Activated CD8-positive, alpha-beta memory T cell treated with anti-CD3 and anti-CD28 coated beads, Interleukin-2, amount 50 U/mL, for 1 hour (primary cell): ENCODE measurements around the gene ZCCHC2.

ENCODE experiments used
- DNase-seq: peaks from one replicate; pipeline ENCODE4 v3.0.0-alpha.2; 2020; ENCODE audit errors: extremely low read depth

Gene ZCCHC2

DNA sequence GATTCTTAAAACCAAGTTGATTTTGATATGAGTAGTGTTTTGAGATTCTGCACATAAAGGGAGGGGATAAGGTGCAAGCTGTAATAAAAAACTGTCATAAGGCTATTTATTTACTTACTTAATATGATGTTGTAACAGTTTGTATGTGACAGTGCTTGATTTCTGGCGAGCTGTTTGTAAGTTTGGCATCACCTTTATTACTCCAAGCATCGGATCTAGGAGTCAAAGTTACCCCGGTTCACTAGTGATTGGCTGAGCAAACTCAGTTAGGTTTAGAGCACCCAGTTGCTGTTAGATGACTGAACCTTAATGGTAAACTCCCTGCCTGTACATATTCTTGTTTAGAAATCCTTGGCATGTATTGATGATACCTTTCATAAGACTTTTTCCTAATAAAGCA, 16.1 kb downstream of the ZCCHC2 start:
- DNase-seq: no peak

DNA sequence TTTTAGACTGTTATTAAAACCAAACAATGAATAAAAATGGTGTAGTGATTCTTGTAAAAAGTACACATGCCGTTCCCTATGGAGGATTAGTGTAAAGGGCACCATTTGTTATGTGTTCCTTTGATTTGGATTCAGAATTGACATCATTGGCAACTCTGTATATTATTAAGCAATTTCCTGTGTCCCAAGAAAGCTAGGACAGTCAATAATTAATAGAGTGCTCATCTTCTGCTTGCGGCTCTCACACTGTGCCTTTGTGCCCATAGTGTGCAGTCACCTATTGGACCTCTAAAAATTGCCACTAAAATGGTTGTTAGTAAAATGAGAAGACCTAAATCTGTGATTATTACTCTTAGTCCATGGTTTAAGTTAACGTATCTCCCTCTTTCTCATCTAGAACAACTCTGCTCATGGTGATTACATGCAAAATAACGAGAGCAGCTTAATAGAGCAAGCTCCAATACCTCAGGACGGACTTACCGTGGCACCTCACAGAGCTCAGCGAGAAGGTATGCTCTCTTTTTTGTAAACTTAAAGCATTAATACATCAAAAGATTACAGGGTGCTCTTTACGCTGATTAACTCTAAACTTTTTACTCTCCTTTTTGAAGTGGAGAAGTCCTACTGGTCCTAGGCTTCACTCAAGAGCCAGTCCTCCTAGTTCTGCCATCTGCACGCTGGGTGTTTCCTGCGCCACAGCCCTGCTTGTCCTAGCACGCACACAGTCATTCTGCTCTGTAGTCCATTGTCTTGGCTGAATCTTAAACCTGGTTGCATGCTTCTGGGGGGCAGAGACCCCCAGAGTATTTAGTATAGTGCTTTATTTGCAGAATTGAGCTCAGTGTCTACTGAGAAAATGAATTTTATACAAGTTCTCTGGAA, 16.7 kb downstream of the ZCCHC2 start:
- DNase-seq: no peak

DNA sequence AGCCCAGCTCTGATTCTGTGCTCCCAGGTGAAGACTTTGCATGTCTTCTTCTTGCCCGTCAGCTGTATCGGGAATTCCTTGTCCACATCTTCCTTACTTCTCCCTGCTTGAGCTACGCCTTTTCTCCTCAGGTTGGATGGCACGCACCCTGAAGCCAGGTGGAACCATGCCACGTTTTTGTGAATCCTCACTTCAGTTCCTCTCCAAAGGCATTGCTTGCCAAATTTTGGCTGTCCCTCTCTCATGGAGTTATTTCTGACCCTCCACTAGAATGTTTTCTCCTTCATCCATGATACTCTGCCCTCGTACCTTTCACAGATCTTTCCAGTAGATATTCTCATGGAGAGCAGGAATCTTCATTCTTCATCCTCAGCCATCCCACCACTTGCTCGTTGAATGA, 20.2 kb downstream of the ZCCHC2 start:
- no peak for DNase-seq

DNA sequence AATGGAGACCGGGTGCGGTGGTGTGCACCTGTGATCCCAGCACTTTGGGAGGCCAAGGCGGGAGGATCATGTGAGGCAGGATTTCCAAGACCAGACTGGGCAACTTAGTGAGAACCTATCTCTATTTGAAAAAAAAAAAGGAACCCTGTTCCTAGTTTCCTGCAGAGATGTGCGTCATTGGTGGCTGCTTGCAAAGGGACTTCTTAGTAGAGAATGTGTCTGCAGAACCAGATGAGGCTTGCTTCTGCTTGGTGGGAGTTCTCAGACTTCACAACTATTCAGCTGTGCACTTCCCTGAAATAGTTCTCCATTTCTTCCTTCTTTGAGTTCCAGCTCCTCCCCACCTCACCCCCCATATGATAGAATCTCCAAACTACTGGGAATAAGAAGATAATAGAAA, 22.3 kb downstream of the ZCCHC2 start:
- no peak for DNase-seq

DNA sequence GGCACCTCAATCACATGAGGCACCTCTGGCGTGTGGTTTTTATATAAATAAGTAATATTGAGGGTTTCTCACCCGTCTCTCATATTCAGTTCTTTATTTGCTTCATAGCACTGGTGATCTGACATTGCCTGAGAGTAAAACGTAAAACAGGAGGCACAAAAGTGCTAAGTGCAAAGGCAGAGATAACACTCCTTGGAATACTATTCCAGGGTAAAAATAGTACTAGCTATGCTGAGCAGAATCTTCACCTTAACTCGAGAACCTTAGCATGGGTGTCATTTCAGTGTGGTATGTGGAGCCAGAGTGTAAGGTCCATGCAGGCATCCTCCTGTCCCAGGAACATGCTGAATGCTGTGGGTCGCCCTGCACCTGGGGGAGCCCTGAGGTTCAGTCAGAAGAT, 26.9 kb downstream of the ZCCHC2 start:
- DNase-seq: no peak

DNA sequence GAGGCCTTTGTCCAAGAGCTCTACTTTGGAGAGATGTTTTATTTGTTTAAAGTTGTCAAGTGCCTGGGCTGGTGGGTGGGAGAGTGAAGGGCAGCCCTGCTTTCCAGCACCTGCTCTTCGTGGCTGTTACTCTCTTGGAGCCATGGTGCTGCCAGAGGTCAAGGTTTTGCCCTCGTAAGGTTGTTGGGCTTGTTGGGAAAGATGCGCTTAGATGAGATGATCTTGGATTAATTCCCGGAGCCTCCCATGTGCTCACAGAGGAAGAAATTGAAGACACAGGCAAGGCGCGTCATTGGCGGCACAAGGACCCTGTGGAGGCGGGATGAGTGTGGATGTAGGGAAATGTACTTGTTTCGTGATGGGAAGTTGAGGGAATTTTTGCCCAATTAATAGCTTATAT, 27.9 kb downstream of the ZCCHC2 start:
- DNase-seq: no peak

DNA sequence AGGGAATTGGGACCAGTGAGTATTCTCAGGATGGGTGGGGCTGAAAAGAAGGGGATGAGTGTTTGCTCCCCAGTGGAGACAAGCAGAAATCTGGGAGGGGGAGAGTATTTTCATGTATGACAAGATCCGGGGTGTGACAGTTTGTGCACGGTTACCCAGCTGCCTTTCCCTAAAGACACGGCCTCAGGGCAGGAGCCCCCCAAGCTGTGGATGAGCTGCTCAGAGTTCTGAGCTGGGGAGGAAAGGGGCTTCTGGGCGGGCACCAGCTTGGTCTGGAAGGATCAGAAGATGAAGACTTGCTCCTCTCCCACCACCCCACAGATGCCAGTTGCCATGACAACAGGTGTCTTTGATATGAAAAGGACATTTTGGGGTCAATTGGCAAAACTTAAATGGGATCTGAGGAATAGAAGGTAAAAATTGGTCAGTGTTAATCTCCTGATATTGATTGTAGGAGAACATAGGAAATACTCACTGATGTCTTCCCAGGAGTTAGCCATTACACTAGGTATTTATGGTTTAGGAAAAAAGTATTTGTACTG, 29.2 kb downstream of the ZCCHC2 start:
- DNase-seq: no peak

DNA sequence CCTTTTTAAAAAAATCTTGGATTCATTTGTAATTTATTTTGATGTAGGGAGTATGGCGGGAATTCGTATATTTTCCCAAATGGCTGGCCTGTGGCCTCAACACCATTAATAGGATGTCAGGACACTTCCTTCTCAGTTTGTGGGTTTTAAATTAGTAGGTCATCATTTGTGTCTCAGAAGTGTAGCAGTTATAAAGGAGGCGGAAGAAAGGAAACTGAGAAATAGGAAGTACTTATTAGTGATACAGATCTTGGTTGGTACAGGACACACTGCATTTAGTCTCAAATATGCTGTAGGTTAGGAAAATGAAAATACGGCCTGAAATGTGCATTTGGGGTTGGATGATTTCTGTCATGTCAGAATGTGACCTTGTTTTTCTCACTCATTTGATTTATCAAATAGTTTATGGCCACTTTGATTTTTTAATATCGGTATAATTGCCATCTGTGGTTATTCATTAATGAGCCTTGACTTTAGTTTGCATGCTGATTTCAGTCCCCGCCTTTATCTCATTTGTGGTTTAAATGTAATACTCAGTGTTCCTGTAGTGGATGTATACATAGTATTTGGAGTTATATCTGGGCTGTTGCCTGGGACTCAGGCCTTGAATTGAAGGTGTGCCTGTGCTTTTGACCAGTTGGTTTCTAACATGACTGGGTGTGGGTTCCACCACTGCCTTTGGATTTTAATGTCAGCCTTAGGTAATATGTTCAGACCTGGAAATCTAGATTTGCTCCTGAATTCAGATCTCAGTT, 31.4 kb downstream of the ZCCHC2 start:
- no peak for DNase-seq

DNA sequence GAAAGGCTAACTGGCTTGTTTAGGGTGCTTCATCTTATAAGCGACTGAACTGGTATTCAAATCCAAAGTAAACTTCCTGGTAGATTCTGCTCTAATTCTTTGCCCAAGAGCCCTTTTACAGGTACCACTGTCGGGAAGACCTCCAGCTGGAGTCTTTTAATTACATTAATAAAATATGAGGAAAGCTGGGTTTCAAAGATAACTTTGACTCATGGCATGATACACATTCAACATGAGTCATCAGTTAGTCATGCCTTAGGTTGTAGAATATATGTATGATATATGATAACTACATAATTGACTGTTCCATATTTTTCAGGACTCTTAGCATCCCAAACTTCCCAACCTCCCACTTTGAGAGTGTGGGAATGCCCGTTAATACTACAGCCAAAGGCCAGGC, 32.3 kb downstream of the ZCCHC2 start:
- no peak for DNase-seq

DNA sequence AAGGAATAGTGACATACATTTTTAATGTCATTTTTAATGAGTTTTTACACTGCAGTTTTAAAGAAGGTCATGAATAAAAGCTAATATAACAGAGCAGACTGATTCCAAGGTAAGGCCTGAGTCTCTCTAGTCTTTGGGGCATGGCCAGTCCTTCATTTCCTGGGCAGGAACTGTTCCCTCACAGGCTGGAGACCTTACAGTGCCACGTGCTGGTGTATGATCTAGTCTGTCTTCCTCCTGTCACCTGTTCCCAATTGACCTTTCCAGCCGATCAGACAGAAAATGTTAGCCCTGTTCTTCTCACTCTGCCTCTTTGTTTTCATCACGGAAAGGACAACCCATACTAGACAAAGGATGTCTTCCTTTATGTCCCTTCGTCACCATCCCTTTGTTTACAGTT, 33.6 kb downstream of the ZCCHC2 start:
- DNase-seq: no peak

DNA sequence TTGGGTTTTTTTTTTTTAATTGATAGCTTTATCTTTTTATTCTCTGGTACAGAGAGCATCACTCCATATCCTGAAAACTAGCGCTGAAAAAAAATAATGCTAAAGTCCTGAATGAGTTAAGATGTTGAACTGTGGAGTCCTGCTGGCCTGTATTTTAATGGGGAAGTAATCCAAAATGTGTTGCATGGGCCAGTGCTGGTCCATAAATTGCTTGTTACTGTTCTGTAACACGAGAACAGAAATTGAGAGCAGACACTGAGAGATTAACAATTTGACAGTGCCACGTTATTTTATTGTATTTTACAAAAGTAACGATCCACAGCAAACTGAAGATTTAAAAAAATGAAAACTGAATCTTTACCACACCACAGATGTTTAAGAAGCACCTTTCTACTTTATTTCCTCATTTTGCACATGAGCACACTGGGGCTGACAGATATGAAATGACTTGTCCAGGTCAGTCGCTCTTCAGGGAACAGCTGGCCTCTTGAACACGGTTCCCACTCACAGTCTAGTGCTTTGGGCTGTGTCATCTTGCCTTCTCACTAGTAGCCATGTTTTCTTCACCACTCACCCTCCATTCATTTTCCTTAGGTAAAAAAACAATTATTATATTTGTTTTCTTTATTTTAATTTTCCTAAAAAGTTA, 35.3 kb downstream of the ZCCHC2 start:
- DNase-seq: no peak

DNA sequence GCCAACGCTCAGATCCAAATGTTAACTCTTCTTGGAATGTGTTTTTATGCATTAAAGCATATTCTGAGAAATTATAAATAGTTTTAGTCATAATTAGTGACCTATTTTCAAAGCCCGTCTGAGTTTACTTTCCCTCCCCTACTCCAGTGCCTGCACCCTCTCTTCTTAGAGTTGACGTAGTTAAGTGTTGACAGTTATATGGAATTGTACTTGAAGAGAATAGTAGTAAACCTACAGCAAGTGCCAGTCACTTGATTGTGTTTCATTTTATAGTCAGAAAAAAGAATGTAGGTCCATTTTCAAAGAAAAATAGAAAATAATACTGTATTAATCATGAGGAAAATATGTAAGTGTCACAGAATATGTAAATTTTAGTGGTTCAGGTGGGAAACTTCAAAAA, 41.2 kb downstream of the ZCCHC2 start:
- DNase-seq: no peak

DNA sequence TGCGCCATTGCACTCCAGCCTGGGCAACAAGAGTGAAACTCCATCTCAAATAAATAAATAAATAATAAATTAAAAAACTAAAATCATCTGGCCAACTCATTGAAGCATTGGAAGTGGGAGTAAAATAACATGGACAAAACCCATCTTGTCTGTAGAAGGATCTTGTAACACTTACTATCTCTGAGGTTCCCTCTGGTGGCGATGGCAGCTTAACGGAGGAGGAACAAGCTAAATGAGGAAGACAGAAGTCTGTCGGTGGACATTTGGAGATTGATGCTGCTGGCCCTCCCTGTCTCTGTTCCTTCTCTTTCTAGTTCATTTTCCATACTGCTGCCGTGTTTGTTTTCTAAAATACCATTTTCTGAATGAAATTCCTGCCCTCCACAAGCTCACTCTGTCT, 43.4 kb downstream of the ZCCHC2 start:
- no peak for DNase-seq

DNA sequence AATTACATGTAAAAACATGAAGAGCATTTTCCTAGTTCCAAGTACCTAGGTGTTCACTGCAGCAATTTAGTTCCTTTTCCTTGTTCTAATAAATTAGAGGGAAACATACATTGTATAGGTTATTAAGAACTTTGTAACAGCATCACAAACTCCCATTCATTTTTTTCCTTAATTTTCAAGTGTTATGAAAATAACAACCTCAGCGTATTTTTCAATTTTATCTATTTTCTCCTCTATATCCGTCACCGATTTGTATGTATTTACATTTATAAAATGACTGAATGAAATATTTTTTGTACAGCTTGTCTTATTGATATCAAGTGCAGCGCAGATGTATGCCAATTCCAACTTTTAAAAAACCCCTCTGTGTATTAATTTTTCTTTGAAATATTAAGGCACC, 44.0 kb downstream of the ZCCHC2 start:
- no peak for DNase-seq

DNA sequence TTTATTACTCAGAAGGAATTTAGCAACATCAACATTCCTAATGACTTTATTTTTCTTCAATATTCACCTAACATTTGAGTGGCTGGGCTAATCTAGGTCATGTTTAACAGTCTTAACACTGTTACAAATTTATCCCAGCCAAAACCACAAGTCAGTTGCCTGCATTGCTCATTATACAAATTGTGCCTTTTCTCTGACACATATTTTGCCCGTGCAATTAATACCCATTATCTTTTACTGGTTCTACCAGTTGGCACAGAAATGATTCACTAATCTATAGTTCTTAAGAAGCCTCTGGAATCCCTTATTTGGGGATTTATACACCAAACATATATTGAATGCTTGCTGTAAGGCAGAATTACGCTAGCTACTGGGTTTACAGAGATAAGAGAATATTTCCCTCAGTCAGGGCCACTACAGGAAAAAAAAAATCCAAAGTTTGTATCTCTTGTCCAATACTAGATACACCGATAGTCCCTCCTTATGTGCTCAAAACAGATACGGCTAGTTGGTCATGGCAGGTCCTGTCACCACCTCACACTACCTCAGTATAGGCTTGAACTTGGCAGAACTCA, 46.3 kb downstream of the ZCCHC2 start:
- no peak for DNase-seq

DNA sequence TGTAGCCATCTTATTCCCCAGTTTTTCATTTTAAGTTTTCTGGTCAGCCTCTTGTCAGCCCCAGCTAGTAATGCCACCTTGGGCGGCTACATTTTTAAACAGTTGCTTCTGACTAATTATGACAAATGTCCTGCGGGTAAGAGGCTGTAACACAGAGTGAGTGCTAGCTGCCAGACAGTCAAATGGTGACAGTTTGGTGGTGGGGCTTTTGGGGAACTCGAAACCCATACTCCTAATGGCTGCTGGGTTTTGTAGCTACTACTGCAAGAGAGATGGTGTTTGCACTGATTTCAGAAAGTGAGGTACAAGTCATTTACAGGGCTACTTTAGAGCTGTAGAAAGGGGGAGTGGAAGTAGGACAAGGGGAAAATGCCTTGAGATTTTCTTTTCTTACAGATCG, 48.2 kb downstream of the ZCCHC2 start:
- no peak for DNase-seq

DNA sequence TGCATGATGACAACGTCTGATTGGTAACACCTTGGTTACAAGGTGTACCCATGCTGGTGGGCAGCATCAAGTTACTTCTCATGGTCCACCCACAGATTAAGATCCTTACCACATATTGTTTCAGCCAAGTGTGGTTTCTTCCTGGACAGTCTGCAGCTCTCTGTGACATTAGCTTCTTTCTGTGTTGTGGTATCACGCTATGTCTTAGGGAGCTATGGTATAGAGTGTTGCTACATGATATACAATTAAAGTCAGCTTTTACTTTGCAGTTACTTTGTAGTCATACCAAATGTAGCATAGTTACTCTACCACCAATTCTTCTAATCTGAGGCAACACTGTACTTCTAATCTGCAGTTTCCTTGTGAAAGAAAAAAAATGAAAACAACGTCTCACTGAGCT, 48.8 kb downstream of the ZCCHC2 start:
- DNase-seq: no peak

DNA sequence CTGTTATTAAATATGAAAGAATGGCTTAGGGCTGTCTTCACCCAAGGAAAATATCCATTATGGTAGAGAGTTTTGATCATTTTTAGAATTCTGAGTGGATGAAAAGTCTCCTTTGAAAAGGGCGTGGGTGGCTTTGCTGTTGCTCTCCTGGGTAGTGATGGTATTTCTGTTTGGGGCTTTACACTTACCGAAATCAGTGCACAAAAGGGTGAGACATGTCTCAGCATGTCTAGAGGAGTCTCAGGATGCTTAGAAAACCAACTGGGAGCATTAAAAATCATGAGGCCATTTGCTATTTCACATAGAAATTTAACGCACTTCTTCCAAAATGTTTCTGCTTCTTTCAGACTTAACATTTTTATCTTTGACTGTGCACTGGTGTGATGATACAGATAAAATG, 49.6 kb downstream of the ZCCHC2 start:
- DNase-seq: no peak

DNA sequence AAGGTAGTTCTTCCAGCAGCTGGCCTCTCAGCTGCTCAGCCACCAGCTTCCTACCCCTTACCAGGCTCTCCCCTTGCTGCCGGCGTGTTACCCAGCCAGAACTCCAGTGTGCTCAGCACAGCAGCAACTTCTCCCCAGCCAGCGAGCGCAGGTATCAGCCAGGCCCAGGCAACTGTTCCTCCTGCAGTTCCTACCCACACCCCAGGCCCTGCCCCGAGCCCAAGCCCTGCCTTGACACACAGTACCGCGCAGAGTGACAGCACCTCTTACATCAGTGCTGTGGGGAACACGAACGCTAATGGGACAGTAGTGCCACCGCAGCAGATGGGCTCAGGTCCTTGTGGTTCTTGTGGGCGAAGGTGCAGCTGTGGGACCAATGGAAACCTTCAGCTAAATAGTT, 52.0 kb downstream of the ZCCHC2 start:
- no peak for DNase-seq

DNA sequence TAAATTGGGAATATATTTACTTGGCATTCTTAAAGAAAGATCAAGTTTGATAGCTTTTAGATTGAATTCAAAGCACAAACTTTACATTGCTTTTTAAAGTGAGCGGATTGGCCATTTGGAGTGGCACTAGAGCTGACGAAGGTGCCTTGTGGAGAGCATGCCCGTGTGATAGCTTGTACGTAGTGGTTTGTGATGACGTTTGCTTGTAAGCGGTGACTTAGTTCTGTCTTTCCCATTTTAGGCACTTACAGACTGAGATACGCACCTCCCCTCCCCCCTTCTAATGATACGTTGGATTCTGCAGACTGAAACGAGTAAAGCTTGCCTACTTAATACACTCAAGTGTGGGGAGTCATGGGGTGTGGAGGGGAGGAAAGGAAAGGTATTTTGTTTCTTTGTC, 53.4 kb downstream of the ZCCHC2 start:
- DNase-seq: no peak

DNA sequence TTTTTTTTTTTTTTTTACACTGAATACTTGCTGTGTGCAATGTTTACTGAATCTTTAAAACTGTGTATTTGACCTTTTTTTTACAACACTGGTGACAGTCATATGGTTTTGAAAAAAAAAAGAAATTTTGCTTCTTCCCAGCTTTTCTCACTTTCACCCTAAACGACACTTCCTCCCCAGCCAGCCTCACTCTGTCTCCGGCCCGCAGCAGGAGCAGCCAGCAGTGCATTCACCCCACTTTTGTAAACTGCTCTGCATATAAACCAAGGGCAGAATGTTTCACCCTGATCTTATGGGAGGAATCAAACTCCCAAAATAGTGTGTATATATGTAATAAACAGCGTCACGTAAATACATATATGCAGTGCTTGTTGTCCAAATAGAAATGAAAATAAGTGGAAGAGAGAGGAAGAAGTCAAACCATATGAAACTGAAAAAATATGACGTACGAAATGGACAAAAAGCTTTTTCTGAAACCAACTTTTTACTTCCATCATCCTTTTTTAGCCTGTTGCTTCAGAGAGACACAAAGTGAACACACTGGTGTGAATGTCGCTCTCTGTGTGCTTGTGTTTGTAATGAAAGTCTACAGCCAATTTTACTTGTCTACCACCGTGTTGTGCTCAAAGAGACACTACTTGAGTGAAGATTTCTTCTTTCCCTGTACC, 54.2 kb downstream of the ZCCHC2 start:
- no peak for DNase-seq

DNA sequence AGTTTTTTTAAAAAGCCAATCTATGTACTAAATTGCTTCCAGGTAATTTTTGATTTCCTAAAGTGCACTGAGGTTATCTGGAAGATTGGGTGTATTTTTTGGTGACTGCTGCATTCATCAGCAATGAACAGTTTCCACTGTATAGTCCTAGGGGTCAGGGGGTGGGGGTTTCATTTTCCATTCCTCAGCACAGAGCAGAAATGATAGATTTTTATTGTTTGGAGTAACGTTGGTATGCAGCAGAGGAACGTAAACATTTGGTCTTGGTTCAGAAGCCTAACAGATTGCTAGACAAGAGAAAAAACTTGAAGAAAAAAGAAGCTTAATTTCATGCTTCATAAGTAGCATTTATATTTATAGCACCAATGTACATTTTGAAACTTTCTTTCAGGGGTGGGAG, 54.9 kb downstream of the ZCCHC2 start:
- no peak for DNase-seq
